Measurements from ENCODE around the gene RBM18. TPM values are rescaled to one million over a fixed set of nuclear protein-coding genes. Genes with fewer than 3 reads are reported as not detected.

Gene RBM18
- total RNA-seq, 1 donor from 2014 or later, result 21.7 TPM

GRCh38 chr9:122207096-122207495 is 57.5 kb downstream of the RBM18 start:
- H3K9me3 ChIP-seq, result no peaks in the 10 kb centered on the region
- peaks cover 13% of the 10 kb centered on the region for H3K27me3 ChIP-seq (ENCODE audit: low read depth)
- no peak for TF ChIP-seq CTCF (IDR thresholded peaks at IDR 0.05)
- ATAC-seq (no peak), DNase-seq (no peak)
- H3K4me1 ChIP-seq, result no peaks in the 10 kb centered on the region
- no peaks in the 10 kb centered on the region for H3K36me3 ChIP-seq
- no peak overlapping the region for H3K4me3 ChIP-seq
- no peak overlapping the region for H3K27ac ChIP-seq
- intact Hi-C loops (cut with DNase I), result no loop called here

GRCh38 chr9:122206118-122207046 is 58.3 kb downstream of the RBM18 start:
- no peaks in the 10 kb centered on the region for H3K36me3 ChIP-seq
- no peaks in the 10 kb centered on the region for H3K9me3 ChIP-seq
- H3K27ac ChIP-seq, result no peak overlapping the region
- H3K27me3 ChIP-seq (ENCODE audit: low read depth), result peaks cover 6% of the 10 kb centered on the region
- ATAC-seq, result peak in 1 of 2 donors; percentile 29
- H3K4me1 ChIP-seq, result no peaks in the 10 kb centered on the region
- DNase-seq, result no peak
- no peak for TF ChIP-seq CTCF (IDR thresholded peaks at IDR 0.05)
- intact Hi-C loops (cut with DNase I), result no loop called here
- H3K4me3 ChIP-seq, result no peak overlapping the region

- Histone ChIP-seq H3K4me3 (no peak overlapping the region), H3K4me1 (no peaks in the 10 kb centered on the region), H3K36me3 (no peaks in the 10 kb centered on the region), H3K9me3 (no peaks in the 10 kb centered on the region), H3K27ac (no peak overlapping the region), H3K27me3 (ENCODE audit: low read depth) (peaks cover 3% of the 10 kb centered on the region)
- DNase-seq (no peak), ATAC-seq (no peak)
- no peak for TF ChIP-seq CTCF (IDR thresholded peaks at IDR 0.05)
- intact Hi-C loops (cut with DNase I), result no loop called here
Measured at GRCh38 chr9:122205176-122205575, 59.5 kb downstream of the RBM18 start.

- Histone ChIP-seq H3K27me3 (ENCODE audit: low read depth) (peaks cover 3% of the 10 kb centered on the region), H3K27ac (no peak overlapping the region), H3K9me3 (no peaks in the 10 kb centered on the region), H3K4me3 (no peak overlapping the region), H3K36me3 (no peaks in the 10 kb centered on the region), H3K4me1 (no peaks in the 10 kb centered on the region)
- no peak for TF ChIP-seq CTCF (IDR thresholded peaks at IDR 0.05)
- no peak for DNase-seq
- intact Hi-C loops (cut with DNase I), result no loop called here
- no peak for ATAC-seq
Measured at GRCh38 chr9:122204491-122204890, 60.1 kb downstream of the RBM18 start.

- Histone ChIP-seq H3K9me3 (no peaks in the 10 kb centered on the region), H3K27me3 (ENCODE audit: low read depth) (peaks cover 3% of the 10 kb centered on the region), H3K27ac (no peak overlapping the region), H3K4me1 (no peaks in the 10 kb centered on the region), H3K36me3 (no peaks in the 10 kb centered on the region), H3K4me3 (no peak overlapping the region)
- TF ChIP-seq CTCF (IDR thresholded peaks at IDR 0.05), result no peak
- ATAC-seq (no peak), DNase-seq (no peak)
- intact Hi-C loops (cut with DNase I), result no loop called here
Measured at GRCh38 chr9:122204055-122204454, 60.6 kb downstream of the RBM18 start.

Data from lower lobe of right lung (tissue), 2 donors.